Smooth muscle cell (in vitro differentiated cells): Measurements from ENCODE around the gene IL3. TPM values are rescaled to one million over a fixed set of nuclear protein-coding genes. Genes with fewer than 3 reads are reported as not detected.

Experiments
- DNase-seq: peaks from one replicate; lab custom pipeline; 2025; ENCODE audit not compliant: unreplicated experiment; lab: John Stamatoyannopoulos, UW
- H2AFZ ChIP-seq: fragments of 200-600 bp; sonication (generic); 2 replicates; pipeline ENCODE4 v1.6.0; 2016; ENCODE audit warnings: antibody characterized with exemption, low read depth, mild to moderate bottlenecking
- H3F3A ChIP-seq: fragments of 200-600 bp; sonication (generic); 2 replicates; pipeline ENCODE4 v1.6.0; 2017; ENCODE audit warnings: antibody characterized with exemption, low read depth
- H3K27ac ChIP-seq: fragments of 200-600 bp; sonication (generic); 2 replicates; pipeline ENCODE4 v1.5.1; 2016; ENCODE audit warnings: low read depth, mild to moderate bottlenecking
- H3K27me3 ChIP-seq: fragments of 200-600 bp; sonication (generic); 2 replicates; pipeline ENCODE4 v1.6.1; 2016; ENCODE audit warnings: low read depth, mild to moderate bottlenecking
- H3K36me3 ChIP-seq: fragments of 200-600 bp; sonication (generic); 2 replicates; pipeline ENCODE4 v1.5.1; 2016; ENCODE audit warnings: low read depth
- H3K4me1 ChIP-seq: fragments of 200-600 bp; sonication (generic); 2 replicates; pipeline ENCODE4 v1.5.1; 2016; ENCODE audit warnings: low read depth
- H3K4me2 ChIP-seq: fragments of 200-600 bp; sonication (generic); 2 replicates; pipeline ENCODE4 v1.6.0; 2016; ENCODE audit warnings: mild to moderate bottlenecking
- H3K4me3 ChIP-seq: fragments of 200-600 bp; sonication (generic); 2 replicates; pipeline ENCODE4 v1.5.1; 2016; ENCODE audit warnings: mild to moderate bottlenecking
- H3K79me2 ChIP-seq: fragments of 200-600 bp; sonication (generic); 2 replicates; pipeline ENCODE4 v1.6.0; 2016; ENCODE audit warnings: low read depth, mild to moderate bottlenecking
- H3K9ac ChIP-seq: fragments of 200-600 bp; sonication (generic); 2 replicates; pipeline ENCODE4 v1.6.0; 2016; ENCODE audit warnings: low read depth
- H3K9me3 ChIP-seq: fragments of 200-600 bp; sonication (generic); replicated peaks from 2 replicates; pipeline ENCODE4 v1.5.1; 2016; ENCODE audit warnings: low read depth
- H4K20me1 ChIP-seq: fragments of 200-600 bp; sonication (generic); 2 replicates; pipeline ENCODE4 v1.6.0; 2016; ENCODE audit warnings: low read depth
- WGBS: methylation state at CpG from one replicate; pipeline ENCODE4 v1.1.7; 2016; ENCODE audit warnings: low lambda C conversion rate; 5-methylcytosine and 5-hydroxymethylcytosine counted together
- polyA plus RNA-seq: library from polyadenylated mRNA; unstranded; fragments of >200 nt; fragmentation: Nextera tagmentation; extraction: Ambion mirVana; gene quantifications from 2 replicates; pipeline ENCODE4 v1.2.1, GENCODE V29; 2016
- total RNA-seq: library from RNA; depleted of rRNA; stranded (reverse); fragments of >200 nt; gene quantifications from 2 replicates; pipeline ENCODE4 v1.2.3, GENCODE V29; 2014
- TF ChIP-seq, protein P1 (sequence below): fragments of 200-600 bp; sonication (generic); IDR thresholded peaks from 2 replicates; pipeline ENCODE4 v1.5.1; 2017; ENCODE audit warnings: borderline replicate concordance, mild to moderate bottlenecking, antibody characterized with exemption; ENCODE audit not compliant: insufficient read depth, poor library complexity, severe bottlenecking

Gene IL3
- total and polyA plus RNA-seq, 2 experiments from 2014 or later, result not detected

DNA sequence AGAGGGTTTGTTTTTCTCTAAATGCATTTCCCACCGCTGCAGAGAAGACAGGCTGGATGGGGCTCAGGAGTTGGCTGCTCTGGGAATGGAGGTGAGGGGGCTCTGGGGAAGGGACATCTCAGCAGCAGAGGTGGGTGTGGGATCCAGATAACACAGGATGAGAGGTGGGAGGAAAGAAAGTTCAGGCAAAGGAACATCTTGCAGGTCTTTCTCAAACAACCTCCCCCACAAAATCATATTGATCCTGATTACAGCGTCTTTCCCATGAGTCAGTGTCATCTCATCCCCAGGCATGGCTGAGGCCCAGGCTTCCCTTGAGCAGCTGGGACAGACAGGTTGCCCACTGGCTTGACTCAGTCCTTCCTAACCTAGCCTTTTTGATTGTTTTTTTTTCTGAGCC lies 37.7 kb upstream of the IL3 start:
- TF ChIP-seq, protein P1, sequence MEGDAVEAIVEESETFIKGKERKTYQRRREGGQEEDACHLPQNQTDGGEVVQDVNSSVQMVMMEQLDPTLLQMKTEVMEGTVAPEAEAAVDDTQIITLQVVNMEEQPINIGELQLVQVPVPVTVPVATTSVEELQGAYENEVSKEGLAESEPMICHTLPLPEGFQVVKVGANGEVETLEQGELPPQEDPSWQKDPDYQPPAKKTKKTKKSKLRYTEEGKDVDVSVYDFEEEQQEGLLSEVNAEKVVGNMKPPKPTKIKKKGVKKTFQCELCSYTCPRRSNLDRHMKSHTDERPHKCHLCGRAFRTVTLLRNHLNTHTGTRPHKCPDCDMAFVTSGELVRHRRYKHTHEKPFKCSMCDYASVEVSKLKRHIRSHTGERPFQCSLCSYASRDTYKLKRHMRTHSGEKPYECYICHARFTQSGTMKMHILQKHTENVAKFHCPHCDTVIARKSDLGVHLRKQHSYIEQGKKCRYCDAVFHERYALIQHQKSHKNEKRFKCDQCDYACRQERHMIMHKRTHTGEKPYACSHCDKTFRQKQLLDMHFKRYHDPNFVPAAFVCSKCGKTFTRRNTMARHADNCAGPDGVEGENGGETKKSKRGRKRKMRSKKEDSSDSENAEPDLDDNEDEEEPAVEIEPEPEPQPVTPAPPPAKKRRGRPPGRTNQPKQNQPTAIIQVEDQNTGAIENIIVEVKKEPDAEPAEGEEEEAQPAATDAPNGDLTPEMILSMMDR, result no peak
- Histone ChIP-seq H3K4me3 (no peak overlapping the region), H3K9ac (no peak overlapping the region), H3F3A (no peaks in the 10 kb centered on the region), H3K4me2 (no peak overlapping the region), H3K4me1 (no peaks in the 10 kb centered on the region), H4K20me1 (no peaks in the 10 kb centered on the region), H3K27me3 (peaks cover 11% of the 10 kb centered on the region), H3K9me3 (no peaks in the 10 kb centered on the region), H3K79me2 (no peaks in the 10 kb centered on the region), H3K36me3 (no peaks in the 10 kb centered on the region), H2AFZ (no peak overlapping the region), H3K27ac (no peak overlapping the region)
- DNase-seq, result no peak
- WGBS, result 76% methylated on average over 2 of the region's 2 CpGs

DNA sequence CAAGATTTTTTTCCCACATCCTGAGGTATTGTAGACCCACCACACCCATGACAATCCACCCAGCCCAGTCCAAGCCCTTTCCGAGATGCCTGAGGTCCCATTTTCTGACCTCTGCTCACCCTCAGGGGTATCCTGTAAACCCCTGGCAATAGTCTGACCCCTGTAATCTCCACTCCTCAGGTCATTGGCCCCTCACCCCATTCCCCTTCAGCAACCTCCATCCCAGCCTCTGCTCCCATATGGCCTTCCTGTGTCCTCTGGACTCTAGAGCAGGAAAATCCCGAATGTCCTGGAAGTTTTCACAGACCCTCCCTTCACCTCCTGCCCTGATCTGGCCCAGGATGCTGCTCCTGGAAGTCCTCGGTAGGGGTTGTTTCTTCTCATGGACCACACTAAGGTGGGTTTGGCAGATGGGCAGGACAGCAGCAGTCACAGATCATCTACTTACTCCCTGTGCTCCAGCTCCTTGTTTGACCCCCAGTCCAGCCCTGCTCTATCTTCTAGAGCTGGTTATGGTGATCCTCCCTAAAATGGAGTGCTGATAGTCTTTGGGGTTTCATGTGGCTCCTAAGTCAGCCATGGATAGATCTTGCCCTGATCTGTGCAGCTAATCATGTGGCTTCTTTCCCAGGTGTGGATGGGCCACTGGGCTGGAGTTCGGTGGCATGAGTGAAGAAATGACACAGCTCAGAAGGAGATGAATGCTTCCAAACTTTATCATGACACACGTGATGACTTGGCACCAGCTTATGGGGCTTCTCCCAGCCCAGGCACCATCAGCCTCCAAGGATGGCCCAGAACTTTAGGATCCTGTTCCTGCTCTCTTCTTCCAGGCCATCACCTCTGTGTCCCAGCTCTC lies 37.0 kb upstream of the IL3 start:
- H3K79me2 ChIP-seq, result no peaks in the 10 kb centered on the region
- no peak overlapping the region for H2AFZ ChIP-seq
- H3K9me3 ChIP-seq, result no peaks in the 10 kb centered on the region
- no peak for DNase-seq
- H3K4me3 ChIP-seq, result no peak overlapping the region
- H3F3A ChIP-seq, result no peaks in the 10 kb centered on the region
- H3K27ac ChIP-seq, result no peak overlapping the region
- H3K4me2 ChIP-seq, result no peak overlapping the region
- H3K4me1 ChIP-seq, result no peaks in the 10 kb centered on the region
- H3K36me3 ChIP-seq, result no peaks in the 10 kb centered on the region
- no peak overlapping the region for H3K9ac ChIP-seq
- H4K20me1 ChIP-seq, result no peaks in the 10 kb centered on the region
- H3K27me3 ChIP-seq, result peaks cover 7% of the 10 kb centered on the region
- 69% methylated on average over 5 of the region's 5 CpGs for WGBS
- TF ChIP-seq, protein P1, result no peak

DNA sequence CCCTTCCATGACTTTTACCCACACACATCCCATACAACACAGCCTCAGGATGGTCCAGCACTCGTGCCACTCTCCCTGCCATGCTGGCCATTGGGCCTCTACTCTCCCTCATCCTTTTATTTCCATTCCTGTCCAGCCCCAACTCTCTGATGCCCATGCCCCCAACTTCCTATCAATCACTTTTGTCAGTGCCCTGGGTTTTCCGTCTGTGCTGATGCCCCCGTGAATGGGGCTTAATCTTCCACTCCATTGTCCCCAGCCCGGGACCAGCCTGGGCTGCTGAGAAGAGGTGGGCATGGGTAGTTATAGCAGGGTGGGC lies 36.4 kb upstream of the IL3 start:
- DNase-seq, result no peak
- TF ChIP-seq, protein P1, result no peak
- no peak overlapping the region for H3K27ac ChIP-seq
- H3K4me1 ChIP-seq, result no peaks in the 10 kb centered on the region
- H3K4me3 ChIP-seq, result no peak overlapping the region
- peaks cover 7% of the 10 kb centered on the region for H3K27me3 ChIP-seq
- 69% methylated on average over 4 of the region's 4 CpGs for WGBS
- no peaks in the 10 kb centered on the region for H3K79me2 ChIP-seq
- no peaks in the 10 kb centered on the region for H3K9me3 ChIP-seq
- H2AFZ ChIP-seq, result no peak overlapping the region
- no peaks in the 10 kb centered on the region for H4K20me1 ChIP-seq
- no peaks in the 10 kb centered on the region for H3F3A ChIP-seq
- no peaks in the 10 kb centered on the region for H3K36me3 ChIP-seq
- no peak overlapping the region for H3K4me2 ChIP-seq
- H3K9ac ChIP-seq, result no peak overlapping the region

DNA sequence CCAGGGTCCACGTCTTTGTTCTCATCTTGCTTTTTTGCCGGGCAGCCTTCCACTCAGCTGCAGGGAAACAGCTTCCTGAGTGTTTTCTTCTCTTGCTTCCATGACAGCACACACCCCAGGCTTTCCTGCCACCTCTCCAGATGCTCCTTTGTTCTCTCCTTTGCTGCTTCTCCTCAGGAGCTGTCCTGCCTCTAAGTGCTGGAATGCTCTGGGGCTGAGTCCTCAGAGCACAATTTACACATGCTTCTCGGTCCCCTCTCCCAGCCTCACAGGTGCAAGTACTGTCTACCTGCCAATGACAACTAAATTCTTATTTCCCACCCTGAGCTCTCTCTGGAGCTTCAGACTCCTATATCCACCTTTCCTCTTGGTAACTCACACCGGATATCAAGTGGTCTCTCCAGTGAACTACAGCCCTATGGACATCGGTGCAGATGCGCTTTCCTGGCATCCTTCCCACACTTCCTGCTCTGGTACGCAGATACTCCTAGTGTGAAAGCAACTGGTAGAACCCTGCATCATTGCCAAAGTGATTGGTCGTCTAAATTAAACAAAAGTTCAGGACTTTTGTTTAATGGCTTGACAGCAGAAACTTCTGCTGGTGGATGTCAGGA lies 35.6 kb upstream of the IL3 start:
- TF ChIP-seq, protein P1, result no peak
- 82% methylated on average over 8 of the region's 8 CpGs for WGBS
- Histone ChIP-seq H3K9me3 (no peaks in the 10 kb centered on the region), H3K79me2 (no peaks in the 10 kb centered on the region), H3K9ac (no peak overlapping the region), H3K27me3 (peaks cover 7% of the 10 kb centered on the region), H3K4me2 (no peak overlapping the region), H2AFZ (no peak overlapping the region), H3F3A (no peaks in the 10 kb centered on the region), H3K4me1 (no peaks in the 10 kb centered on the region), H3K36me3 (no peaks in the 10 kb centered on the region), H4K20me1 (no peaks in the 10 kb centered on the region), H3K4me3 (no peak overlapping the region), H3K27ac (no peak overlapping the region)
- DNase-seq, result no peak
